Ammon's horn (tissue), 1 donor: ENCODE measurements around the gene MMP27.
A peak's percentile ranks its signal among the peaks of the same experiment; 100 is the strongest.

Source experiments
- DNase-seq: peaks from one replicate; pipeline ENCODE4 v3.0.0-alpha.2; 2016; ENCODE audit warnings: low spot score

Gene MMP27

GRCh38 chr11:102703826-102704493 lies 1.6 kb downstream of the MMP27 start:
- DNase-seq = no peak

- no peak for DNase-seq
Measured at GRCh38 chr11:102695201-102695600, 10.4 kb downstream of the MMP27 start.

GRCh38 chr11:102685754-102686153 lies 19.8 kb downstream of the MMP27 start:
- no peak for DNase-seq

GRCh38 chr11:102685338-102685737 lies 20.2 kb downstream of the MMP27 start:
- DNase-seq = no peak

- DNase-seq = no peak
Measured at GRCh38 chr11:102683277-102683676, 22.3 kb downstream of the MMP27 start.

- no peak for DNase-seq
Measured at GRCh38 chr11:102680945-102681344, 24.6 kb downstream of the MMP27 start.

- DNase-seq = no peak
Measured at GRCh38 chr11:102678022-102678421, 27.5 kb downstream of the MMP27 start.

- no peak for DNase-seq
Measured at GRCh38 chr11:102676084-102676483, 29.5 kb downstream of the MMP27 start.

GRCh38 chr11:102669664-102670063 lies 35.9 kb downstream of the MMP27 start:
- no peak for DNase-seq

GRCh38 chr11:102666331-102666957 lies 39.1 kb downstream of the MMP27 start:
- DNase-seq = peak; percentile 43

- no peak for DNase-seq
Measured at GRCh38 chr11:102664001-102664752, 41.4 kb downstream of the MMP27 start.

- DNase-seq = no peak
Measured at GRCh38 chr11:102662607-102663006, 43.0 kb downstream of the MMP27 start.

GRCh38 chr11:102661040-102661439 lies 44.5 kb downstream of the MMP27 start:
- no peak for DNase-seq

GRCh38 chr11:102656528-102656927 lies 49.0 kb downstream of the MMP27 start:
- DNase-seq = no peak

GRCh38 chr11:102655547-102655946 lies 50.0 kb downstream of the MMP27 start:
- DNase-seq = no peak

- DNase-seq = no peak
Measured at GRCh38 chr11:102654761-102655160, 50.8 kb downstream of the MMP27 start.

- DNase-seq = no peak
Measured at GRCh38 chr11:102653744-102654291, 51.8 kb downstream of the MMP27 start.

- no peak for DNase-seq
Measured at GRCh38 chr11:102647430-102647829, 58.1 kb downstream of the MMP27 start.

- DNase-seq = no peak
Measured at GRCh38 chr11:102643941-102644340, 61.6 kb downstream of the MMP27 start.
